Epithelial cell of prostate (primary cell): Measurements from ENCODE around the gene UNG.
"Not testable (repeated sequence)": the region's sequence is repeated elsewhere in the genome, so short reads cannot be mapped to it uniquely, and the experiment has no call there.

ENCODE experiments used
- DNase-seq: peaks from one replicate; pipeline ENCODE4 v3.0.0-alpha.2; 2011; ENCODE audit warnings: low read depth, low spot score
- H3K27ac ChIP-seq: fragments of 450-650 bp; 2 replicates; pipeline ENCODE4 v1.5.1; 2017; ENCODE audit warnings: mild to moderate bottlenecking

UNG gene

GRCh38 chr12:109097435-109098182 lies at the start of gene UNG:
Gene UNG, plus strand, starts transcription at chr12:109097597. Its CDS starts 83 bp downstream, at chr12:109097680.
- DNase-seq, result peak; percentile 65

GRCh38 chr12:109048706-109049105 lies 48.7 kb upstream of the UNG start:
- not testable (repeated sequence) for H3K27ac ChIP-seq, DNase-seq

More at GRCh38 chr12:109097435-109098182, at the start of gene UNG:
- H3K27ac ChIP-seq, result peak within 1 kb of the TSS; percentile 62

GRCh38 chr12:109049794-109050193 lies 47.6 kb upstream of the UNG start:
- not testable (repeated sequence) for DNase-seq

GRCh38 chr12:109052097-109052413 lies 45.3 kb upstream of the UNG start:
- DNase-seq, result no peak
- no peak overlapping the region for H3K27ac ChIP-seq

More at GRCh38 chr12:109049794-109050193, 47.6 kb upstream of the UNG start:
- H3K27ac ChIP-seq, result not testable (repeated sequence)

- DNase-seq, result peak; percentile 34
- H3K27ac ChIP-seq, result peak within 1 kb of the TSS; percentile 52
These were observed 44.7 kb upstream of the UNG start, which contains the start of gene USP30 for GRCh38 chr12:109052414-109053323. Gene USP30, plus strand, starts transcription at chr12:109052576. Its CDS starts 103 bp downstream, at chr12:109052679.

- H3K27ac ChIP-seq, result no peak overlapping the region
- no peak for DNase-seq
These were observed 43.8 kb upstream of the UNG start for GRCh38 chr12:109053382-109054123.

GRCh38 chr12:109054124-109054513 lies 43.3 kb upstream of the UNG start:
- not testable (repeated sequence) for H3K27ac ChIP-seq, DNase-seq

GRCh38 chr12:109054520-109054919 lies 42.9 kb upstream of the UNG start:
- DNase-seq, result no peak
- H3K27ac ChIP-seq, result no peak overlapping the region

- DNase-seq, result no peak
- no peak overlapping the region for H3K27ac ChIP-seq
These were observed 40.5 kb upstream of the UNG start for GRCh38 chr12:109056891-109057290.

GRCh38 chr12:109057376-109057775 lies 40.0 kb upstream of the UNG start:
- DNase-seq, result no peak
- H3K27ac ChIP-seq, result no peak overlapping the region

- no peak overlapping the region for H3K27ac ChIP-seq
- DNase-seq, result no peak
These were observed 38.6 kb upstream of the UNG start for GRCh38 chr12:109058773-109059172.

GRCh38 chr12:109064143-109064542 lies 33.3 kb upstream of the UNG start:
- H3K27ac ChIP-seq, result no peak overlapping the region
- no peak for DNase-seq

- no peak for DNase-seq
- no peak overlapping the region for H3K27ac ChIP-seq
These were observed 32.1 kb upstream of the UNG start for GRCh38 chr12:109065154-109065852.

- no peak for DNase-seq
- H3K27ac ChIP-seq, result no peak overlapping the region
These were observed 31.6 kb upstream of the UNG start for GRCh38 chr12:109065853-109066193.

GRCh38 chr12:109069307-109070271 lies 27.8 kb upstream of the UNG start:
- no peak for DNase-seq
- no peak overlapping the region for H3K27ac ChIP-seq

- no peak for DNase-seq
- H3K27ac ChIP-seq, result no peak overlapping the region
These were observed 22.5 kb upstream of the UNG start for GRCh38 chr12:109074866-109075265.

- DNase-seq, result no peak
- no peak overlapping the region for H3K27ac ChIP-seq
These were observed 14.6 kb upstream of the UNG start for GRCh38 chr12:109082751-109083150.

GRCh38 chr12:109084425-109084824 lies 13.0 kb upstream of the UNG start:
- no peak overlapping the region for H3K27ac ChIP-seq
- DNase-seq, result no peak

GRCh38 chr12:109085590-109085989 lies 11.8 kb upstream of the UNG start:
- no peak overlapping the region for H3K27ac ChIP-seq
- DNase-seq, result no peak
